ENCODE measurements around the gene OR10J5. TPM values are rescaled to one million over a fixed set of nuclear protein-coding genes. Genes with fewer than 3 reads are reported as not detected.

OR10J5 gene
- total RNA-seq, 1 donor from 2014 or later = not detected

GRCh38 chr1:159562680-159563079 is 26.9 kb upstream of the OR10J5 start:
- Mint-ChIP-seq H3K27me3 (ENCODE audit: low read depth) (no peaks in the 10 kb centered on the region), H3K36me3 (no peaks in the 10 kb centered on the region), H3K27ac (no peak overlapping the region), H3K9me3 (peaks cover 76% of the 10 kb centered on the region), H3K4me3 (no peak overlapping the region), H3K4me1 (no peaks in the 10 kb centered on the region)
- TF ChIP-seq CTCF (IDR thresholded peaks at IDR 0.05; ENCODE audit: unreplicated experiment) = no peak
- no peak for DNase-seq (ENCODE audit: low spot score in 2 of 2, unreplicated experiment in 2 of 2)

GRCh38 chr1:159561497-159561896 is 25.7 kb upstream of the OR10J5 start:
- no peak for DNase-seq (ENCODE audit: low spot score in 2 of 2, unreplicated experiment in 2 of 2)
- H3K9me3 Mint-ChIP-seq = peaks cover 86% of the 10 kb centered on the region
- H3K4me3 Mint-ChIP-seq = no peak overlapping the region
- no peaks in the 10 kb centered on the region for H3K27me3 Mint-ChIP-seq (ENCODE audit: low read depth)
- no peak for TF ChIP-seq CTCF (IDR thresholded peaks at IDR 0.05; ENCODE audit: unreplicated experiment)
- H3K36me3 Mint-ChIP-seq = no peaks in the 10 kb centered on the region
- no peak overlapping the region for H3K27ac Mint-ChIP-seq
- no peaks in the 10 kb centered on the region for H3K4me1 Mint-ChIP-seq

- Mint-ChIP-seq H3K27ac (no peak overlapping the region), H3K4me1 (no peaks in the 10 kb centered on the region), H3K9me3 (peaks cover 80% of the 10 kb centered on the region), H3K4me3 (no peak overlapping the region), H3K27me3 (ENCODE audit: low read depth) (no peaks in the 10 kb centered on the region), H3K36me3 (no peaks in the 10 kb centered on the region)
- no peak for TF ChIP-seq CTCF (IDR thresholded peaks at IDR 0.05; ENCODE audit: unreplicated experiment)
- DNase-seq (ENCODE audit: low spot score in 2 of 2, unreplicated experiment in 2 of 2) = no peak
These were observed 24.8 kb upstream of the OR10J5 start for GRCh38 chr1:159560599-159560998.

GRCh38 chr1:159556931-159557369 is 21.1 kb upstream of the OR10J5 start:
- Mint-ChIP-seq H3K27ac (no peak overlapping the region), H3K36me3 (no peaks in the 10 kb centered on the region), H3K9me3 (peaks cover 77% of the 10 kb centered on the region), H3K4me1 (no peaks in the 10 kb centered on the region), H3K4me3 (no peak overlapping the region), H3K27me3 (ENCODE audit: low read depth) (no peaks in the 10 kb centered on the region)
- no peak for DNase-seq (ENCODE audit: low spot score in 2 of 2, unreplicated experiment in 2 of 2)
- no peak for TF ChIP-seq CTCF (IDR thresholded peaks at IDR 0.05; ENCODE audit: unreplicated experiment)

- no peak overlapping the region for H3K4me3 Mint-ChIP-seq
- no peak for TF ChIP-seq CTCF (IDR thresholded peaks at IDR 0.05; ENCODE audit: unreplicated experiment)
- no peaks in the 10 kb centered on the region for H3K4me1 Mint-ChIP-seq
- DNase-seq (ENCODE audit: low spot score in 2 of 2, unreplicated experiment in 2 of 2) = no peak
- no peaks in the 10 kb centered on the region for H3K27me3 Mint-ChIP-seq (ENCODE audit: low read depth)
- peaks cover 76% of the 10 kb centered on the region for H3K9me3 Mint-ChIP-seq
- no peak overlapping the region for H3K27ac Mint-ChIP-seq
- H3K36me3 Mint-ChIP-seq = no peaks in the 10 kb centered on the region
These were observed 18.9 kb upstream of the OR10J5 start for GRCh38 chr1:159554696-159555095.

- no peak for TF ChIP-seq CTCF (IDR thresholded peaks at IDR 0.05; ENCODE audit: unreplicated experiment)
- Mint-ChIP-seq H3K27me3 (ENCODE audit: low read depth) (no peaks in the 10 kb centered on the region), H3K9me3 (peaks cover 74% of the 10 kb centered on the region), H3K27ac (no peak overlapping the region), H3K4me1 (no peaks in the 10 kb centered on the region), H3K36me3 (no peaks in the 10 kb centered on the region), H3K4me3 (no peak overlapping the region)
- no peak for DNase-seq (ENCODE audit: low spot score in 2 of 2, unreplicated experiment in 2 of 2)
These were observed 18.5 kb upstream of the OR10J5 start for GRCh38 chr1:159554261-159554660.
